GM13977 (cell line): ENCODE measurements around the gene LDLRAD4.

Experiments used
- DNase-seq: peaks from one replicate; pipeline ENCODE4 v3.0.0; 2012; ENCODE audit warnings: low spot score
- CTCF ChIP-seq: IDR thresholded peaks from 2 replicates; pipeline ENCODE4 v1.5.1; 2012; ENCODE audit warnings: mild to moderate bottlenecking, control low read depth; ENCODE audit not compliant: insufficient read depth; ENCODE audit errors: extremely low read depth, missing control alignments
- in situ Hi-C: fragments of 300-500 bp; cut with MboI; formaldehyde crosslinking; loops from one replicate; pipeline ENCODE4 v1.12.0; 2022; ENCODE audit warnings: low sequenced_read_pairs, low pct_unique_long_range_greater_than_20kb, mixed read lengths, inconsistent platforms; ENCODE audit not compliant: unreplicated experiment

The LDLRAD4 gene

GRCh38 chr18:13401404-13401803, 182.8 kb downstream of the LDLRAD4 start:
- TF ChIP-seq CTCF: no peak

DNA sequence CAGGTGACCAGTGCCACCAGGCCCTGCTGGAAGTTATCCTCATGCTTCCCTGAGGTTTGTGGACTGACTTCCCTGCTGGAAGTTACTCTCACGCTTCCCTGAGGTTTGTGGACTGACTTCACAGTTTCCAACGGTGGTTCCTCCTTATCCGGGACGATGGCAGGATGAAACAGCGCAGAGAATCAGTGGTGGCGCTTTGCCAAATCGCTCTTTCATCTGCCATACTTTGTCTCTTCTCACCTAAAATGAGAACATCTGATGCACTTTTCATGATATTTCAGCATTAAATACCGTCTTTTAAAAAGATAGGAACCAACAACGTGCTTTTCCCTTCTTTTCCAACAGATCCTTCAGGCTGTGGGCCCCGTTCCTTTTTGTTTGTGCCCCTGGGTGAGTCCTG, 183.3 kb downstream of the LDLRAD4 start:
- in situ Hi-C loops: no loop called here
- TF ChIP-seq CTCF: no peak
- no peak for DNase-seq

More at GRCh38 chr18:13401404-13401803, 182.8 kb downstream of the LDLRAD4 start:
- in situ Hi-C loops: no loop called here
- DNase-seq: no peak

GRCh38 chr18:13403786-13404549, 185.4 kb downstream of the LDLRAD4 start:
- in situ Hi-C loops: no loop called here
- no peak for TF ChIP-seq CTCF
- no peak for DNase-seq

GRCh38 chr18:13405305-13406038, 186.9 kb downstream of the LDLRAD4 start:
- TF ChIP-seq CTCF: no peak
- in situ Hi-C loops: no loop called here
- no peak for DNase-seq

DNA sequence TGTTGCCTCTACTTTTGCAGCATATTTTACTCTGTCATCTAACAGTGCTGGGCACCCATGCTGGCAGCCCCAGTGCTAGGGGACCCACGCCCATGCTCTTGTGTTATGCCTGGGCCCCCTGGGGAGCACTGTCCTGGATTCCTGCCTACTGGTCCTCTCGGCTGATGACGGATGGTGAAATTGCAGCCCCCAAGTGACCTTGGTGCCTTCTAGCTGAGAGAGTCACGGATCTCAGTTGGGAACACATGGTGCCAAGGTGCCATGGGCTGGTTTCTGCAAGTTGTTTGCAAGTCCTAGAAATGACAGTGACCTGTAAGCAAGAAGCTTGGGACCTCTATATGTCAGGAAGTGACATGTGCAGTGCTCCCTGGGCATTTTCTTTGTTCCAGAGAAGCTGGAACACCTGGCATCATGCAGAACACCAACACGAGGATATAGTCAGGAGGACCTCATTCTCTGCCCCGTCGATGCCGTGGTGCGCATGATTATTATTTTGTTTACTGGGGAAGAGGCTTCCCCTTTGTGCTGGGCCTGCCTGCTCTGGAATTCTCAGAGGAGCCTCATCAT, 187.6 kb downstream of the LDLRAD4 start:
- no peak for TF ChIP-seq CTCF
- DNase-seq: no peak
- in situ Hi-C loops: no loop called here

GRCh38 chr18:13406736-13407135, 188.2 kb downstream of the LDLRAD4 start:
- no peak for DNase-seq
- TF ChIP-seq CTCF: no peak
- in situ Hi-C loops: no loop called here
